Glutamatergic neuron (in vitro differentiated cells): ENCODE measurements around the gene FIBIN. TPM values are rescaled to one million over a fixed set of nuclear protein-coding genes. Genes with fewer than 3 reads are reported as not detected.

Experiments
- DNase-seq: peaks from one replicate; pipeline ENCODE4 v3.0.0; 2022
- H3K27ac Mint-ChIP-seq: one replicate; pipeline ENCODE4 v1.8.0; 2020; ENCODE audit warnings: mild to moderate bottlenecking, mixed read lengths, inconsistent platforms; ENCODE audit not compliant: unreplicated experiment
- H3K27me3 Mint-ChIP-seq: one replicate; pipeline ENCODE4 v1.8.0; 2020; ENCODE audit warnings: mild to moderate bottlenecking, moderate library complexity, mixed read lengths, inconsistent platforms; ENCODE audit not compliant: unreplicated experiment
- H3K36me3 Mint-ChIP-seq: one replicate; pipeline ENCODE4 v1.8.0; 2020; ENCODE audit warnings: mild to moderate bottlenecking, mixed read lengths, inconsistent platforms; ENCODE audit not compliant: unreplicated experiment
- H3K4me1 Mint-ChIP-seq: one replicate; pipeline ENCODE4 v1.8.0; 2020; ENCODE audit warnings: mild to moderate bottlenecking, low read depth, mixed read lengths, inconsistent platforms; ENCODE audit not compliant: unreplicated experiment
- H3K4me3 Mint-ChIP-seq: one replicate; pipeline ENCODE4 v1.8.0; 2020; ENCODE audit warnings: mild to moderate bottlenecking, mixed read lengths, inconsistent platforms; ENCODE audit not compliant: unreplicated experiment
- H3K9me3 Mint-ChIP-seq: one replicate; pipeline ENCODE4 v1.8.0; 2020; ENCODE audit warnings: mild to moderate bottlenecking, moderate library complexity, mixed read lengths, inconsistent platforms; ENCODE audit not compliant: unreplicated experiment
- CTCF ChIP-seq: fragments of 200-600 bp; sonication (generic); IDR thresholded peaks from one replicate; pipeline ENCODE4 v1.5.0; 2021; ENCODE audit not compliant: partially characterized antibody, unreplicated experiment
- total RNA-seq: library from RNA; stranded (reverse); fragmentation: NEBNext Ultra II Directional; extraction: Animal tissue kit (Norgen Biotek cat#: 25700); gene quantifications from one replicate; pipeline ENCODE4 v1.2.1, GENCODE V29; 2021; ENCODE audit not compliant: unreplicated experiment

Gene FIBIN
- total RNA-seq, 1 donor from 2014 or later = 0.22 TPM

GRCh38 chr11:26953770-26954392 lies 40.0 kb upstream of the FIBIN start:
- no peak overlapping the region for H3K4me3 Mint-ChIP-seq
- peaks cover 1% of the 10 kb centered on the region for H3K9me3 Mint-ChIP-seq
- no peak for DNase-seq
- no peak for TF ChIP-seq CTCF
- H3K4me1 Mint-ChIP-seq = peaks cover 3% of the 10 kb centered on the region
- no peaks in the 10 kb centered on the region for H3K27me3 Mint-ChIP-seq
- no peaks in the 10 kb centered on the region for H3K36me3 Mint-ChIP-seq
- H3K27ac Mint-ChIP-seq = no peak overlapping the region

- DNase-seq = no peak
- Mint-ChIP-seq H3K4me1 (no peaks in the 10 kb centered on the region), H3K4me3 (no peak overlapping the region), H3K36me3 (no peaks in the 10 kb centered on the region), H3K27ac (no peak overlapping the region), H3K27me3 (no peaks in the 10 kb centered on the region), H3K9me3 (no peaks in the 10 kb centered on the region)
- TF ChIP-seq CTCF = no peak
Observed at GRCh38 chr11:26958005-26958701, 35.8 kb upstream of the FIBIN start.

GRCh38 chr11:26958702-26959049 lies 35.2 kb upstream of the FIBIN start:
- no peaks in the 10 kb centered on the region for H3K9me3 Mint-ChIP-seq
- no peaks in the 10 kb centered on the region for H3K36me3 Mint-ChIP-seq
- no peak for DNase-seq
- no peaks in the 10 kb centered on the region for H3K4me1 Mint-ChIP-seq
- no peak overlapping the region for H3K27ac Mint-ChIP-seq
- H3K4me3 Mint-ChIP-seq = no peak overlapping the region
- no peak for TF ChIP-seq CTCF
- no peaks in the 10 kb centered on the region for H3K27me3 Mint-ChIP-seq

- Mint-ChIP-seq H3K27me3 (no peaks in the 10 kb centered on the region), H3K4me3 (no peak overlapping the region), H3K27ac (no peak overlapping the region), H3K4me1 (no peaks in the 10 kb centered on the region), H3K9me3 (no peaks in the 10 kb centered on the region), H3K36me3 (no peaks in the 10 kb centered on the region)
- no peak for DNase-seq
- TF ChIP-seq CTCF = no peak
Observed at GRCh38 chr11:26960281-26960680, 33.6 kb upstream of the FIBIN start.

DNA sequence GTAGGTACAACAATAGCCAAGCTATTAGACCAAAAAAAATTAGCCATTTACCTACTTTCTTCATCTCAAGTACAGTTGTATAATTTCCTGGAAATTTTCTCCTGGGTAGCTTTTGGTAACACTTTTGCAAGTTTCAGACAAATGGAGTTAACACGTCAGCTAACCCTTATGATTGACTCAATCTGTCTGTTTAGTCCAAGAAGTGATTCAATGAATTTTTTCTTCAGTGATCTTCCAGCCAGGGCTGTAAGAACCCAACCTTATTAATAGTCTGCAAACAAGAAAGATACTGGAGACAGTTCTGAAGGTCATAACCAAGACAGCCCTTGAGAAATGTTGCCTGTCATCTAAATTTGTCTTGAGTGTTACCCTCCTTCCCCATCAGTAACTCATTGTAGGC lies 30.1 kb upstream of the FIBIN start:
- no peak overlapping the region for H3K4me3 Mint-ChIP-seq
- no peak overlapping the region for H3K27ac Mint-ChIP-seq
- H3K36me3 Mint-ChIP-seq = no peaks in the 10 kb centered on the region
- no peaks in the 10 kb centered on the region for H3K9me3 Mint-ChIP-seq
- H3K27me3 Mint-ChIP-seq = no peaks in the 10 kb centered on the region
- H3K4me1 Mint-ChIP-seq = no peaks in the 10 kb centered on the region
- DNase-seq = no peak
- TF ChIP-seq CTCF = no peak
